ENCODE data around the gene PRR30. TPM values are rescaled to one million over a fixed set of nuclear protein-coding genes. Genes with fewer than 3 reads are reported as not detected.

Gene PRR30
- total and polyA plus RNA-seq, 12 donors: not detected

DNA sequence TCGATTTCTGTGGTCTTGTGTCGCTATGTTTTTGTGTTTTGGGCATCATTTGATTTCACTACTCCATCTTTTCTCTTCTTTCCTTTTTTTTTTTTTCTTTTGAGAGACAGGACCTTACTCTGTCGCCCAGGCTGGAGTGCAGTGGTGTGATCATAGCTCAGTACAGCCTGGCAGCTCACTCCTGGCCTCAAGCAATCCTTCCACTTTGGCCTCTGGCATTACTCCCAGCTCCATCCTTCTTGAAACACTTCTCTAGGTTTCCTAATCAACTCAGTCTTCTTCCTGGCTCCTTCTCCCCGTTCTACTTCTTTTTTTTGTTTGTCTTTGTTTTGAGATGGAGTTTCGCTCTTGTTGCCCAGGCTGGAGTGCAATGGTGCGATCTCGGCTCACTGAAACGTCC is 36.1 kb upstream of the PRR30 start:
- no peak overlapping the region for H3K4me3 ChIP-seq
- peak in 4 of 7 donors; percentile 39 to 61 (median 48) for DNase-seq
- no peaks in the 10 kb centered on the region for H3K9me3 ChIP-seq (replicated peaks in 1 of 3)
- H3K27me3 ChIP-seq: no peaks in the 10 kb centered on the region
- TF ChIP-seq, protein P1, sequence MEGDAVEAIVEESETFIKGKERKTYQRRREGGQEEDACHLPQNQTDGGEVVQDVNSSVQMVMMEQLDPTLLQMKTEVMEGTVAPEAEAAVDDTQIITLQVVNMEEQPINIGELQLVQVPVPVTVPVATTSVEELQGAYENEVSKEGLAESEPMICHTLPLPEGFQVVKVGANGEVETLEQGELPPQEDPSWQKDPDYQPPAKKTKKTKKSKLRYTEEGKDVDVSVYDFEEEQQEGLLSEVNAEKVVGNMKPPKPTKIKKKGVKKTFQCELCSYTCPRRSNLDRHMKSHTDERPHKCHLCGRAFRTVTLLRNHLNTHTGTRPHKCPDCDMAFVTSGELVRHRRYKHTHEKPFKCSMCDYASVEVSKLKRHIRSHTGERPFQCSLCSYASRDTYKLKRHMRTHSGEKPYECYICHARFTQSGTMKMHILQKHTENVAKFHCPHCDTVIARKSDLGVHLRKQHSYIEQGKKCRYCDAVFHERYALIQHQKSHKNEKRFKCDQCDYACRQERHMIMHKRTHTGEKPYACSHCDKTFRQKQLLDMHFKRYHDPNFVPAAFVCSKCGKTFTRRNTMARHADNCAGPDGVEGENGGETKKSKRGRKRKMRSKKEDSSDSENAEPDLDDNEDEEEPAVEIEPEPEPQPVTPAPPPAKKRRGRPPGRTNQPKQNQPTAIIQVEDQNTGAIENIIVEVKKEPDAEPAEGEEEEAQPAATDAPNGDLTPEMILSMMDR (IDR thresholded peaks at IDR 0.05): no peak
- no peak for TF ChIP-seq POLR2A (IDR thresholded peaks at IDR 0.05)
- intact Hi-C loops (cut with DNase I): no loop called here
- H3K4me1 ChIP-seq (replicated peaks in 1 of 2): peaks cover 0 to 13% of the 10 kb centered on the region in 2 donors
- H3K27ac ChIP-seq: peak overlapping the region in 1 of 5 donors; percentile 22
- no peaks in the 10 kb centered on the region for H3K36me3 ChIP-seq (replicated peaks in 1 of 2)
- WGBS, 4 donors: 68 to 72% (median 70%) methylated on average over 8 of the region's 8 CpGs

DNA sequence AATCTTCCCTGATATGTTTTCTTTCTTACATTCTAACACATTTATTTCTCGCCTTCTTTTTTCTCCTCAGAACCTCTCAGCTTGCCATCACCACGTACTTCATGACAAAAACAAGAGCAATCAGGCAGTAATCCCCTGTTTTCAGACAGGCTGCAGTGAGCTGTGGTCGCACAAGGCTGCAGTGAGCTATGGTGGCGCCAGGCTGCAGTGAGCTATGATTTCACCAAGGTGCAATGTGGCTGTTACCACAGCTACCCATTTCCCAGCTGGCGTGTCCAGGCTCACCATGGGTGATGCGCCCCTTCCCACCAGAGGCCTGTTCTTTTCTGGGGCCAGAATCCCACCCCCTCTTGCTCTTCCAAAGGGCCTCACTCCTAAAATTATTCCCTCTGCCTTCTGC is 35.4 kb upstream of the PRR30 start:
- Histone ChIP-seq H3K4me3 (no peak overlapping the region), H3K36me3 (replicated peaks in 1 of 2) (no peaks in the 10 kb centered on the region), H3K27me3 (no peaks in the 10 kb centered on the region), H3K27ac (no peak overlapping the region), H3K4me1 (replicated peaks in 1 of 2) (peaks cover 0 to 16% of the 10 kb centered on the region in 2 donors), H3K9me3 (replicated peaks in 1 of 3) (no peaks in the 10 kb centered on the region)
- TF ChIP-seq, protein P1 (IDR thresholded peaks at IDR 0.05): no peak
- no peak for TF ChIP-seq POLR2A (IDR thresholded peaks at IDR 0.05)
- intact Hi-C loops (cut with DNase I): no loop called here
- 81 to 86% (median 84%) methylated on average over 6 of the region's 6 CpGs for WGBS, 4 donors
- DNase-seq: no peak

DNA sequence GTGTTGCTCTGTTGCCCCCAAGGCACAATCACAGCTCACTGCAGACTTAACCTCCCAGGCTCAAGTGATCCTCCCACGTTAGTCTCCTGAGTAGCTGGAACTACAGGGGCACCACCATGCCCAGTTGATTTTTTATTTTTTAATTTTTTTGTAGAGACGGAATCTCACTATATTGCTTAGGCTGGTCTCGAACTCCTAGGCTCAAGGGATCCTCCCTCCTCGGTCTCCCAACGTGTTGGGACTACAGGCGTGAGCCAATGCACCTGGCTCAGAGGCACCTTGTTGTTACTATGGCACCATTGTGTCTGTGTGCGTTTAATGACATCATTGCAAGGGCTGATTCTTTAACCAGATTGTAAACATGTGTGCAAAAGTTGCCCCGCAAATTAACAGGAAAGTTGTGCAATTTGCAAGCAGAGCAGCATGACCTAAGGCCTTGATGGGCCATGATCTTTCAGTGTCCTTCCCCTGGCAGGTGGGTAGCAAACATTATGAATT is 32.2 kb upstream of the PRR30 start:
- TF ChIP-seq POLR2A (IDR thresholded peaks at IDR 0.05): no peak
- TF ChIP-seq, protein P1 (IDR thresholded peaks at IDR 0.05): no peak
- intact Hi-C loops (cut with DNase I): no loop called here
- 80 to 88% (median 84%) methylated on average over 7 to 8 of the region's 8 CpGs for WGBS, 4 donors
- Histone ChIP-seq H3K4me1 (replicated peaks in 1 of 2) (peaks cover 0 to 10% of the 10 kb centered on the region in 2 donors), H3K4me3 (no peak overlapping the region), H3K27me3 (no peaks in the 10 kb centered on the region), H3K36me3 (replicated peaks in 1 of 2) (no peaks in the 10 kb centered on the region), H3K27ac (no peak overlapping the region), H3K9me3 (replicated peaks in 1 of 3) (no peaks in the 10 kb centered on the region)
- DNase-seq: no peak

DNA sequence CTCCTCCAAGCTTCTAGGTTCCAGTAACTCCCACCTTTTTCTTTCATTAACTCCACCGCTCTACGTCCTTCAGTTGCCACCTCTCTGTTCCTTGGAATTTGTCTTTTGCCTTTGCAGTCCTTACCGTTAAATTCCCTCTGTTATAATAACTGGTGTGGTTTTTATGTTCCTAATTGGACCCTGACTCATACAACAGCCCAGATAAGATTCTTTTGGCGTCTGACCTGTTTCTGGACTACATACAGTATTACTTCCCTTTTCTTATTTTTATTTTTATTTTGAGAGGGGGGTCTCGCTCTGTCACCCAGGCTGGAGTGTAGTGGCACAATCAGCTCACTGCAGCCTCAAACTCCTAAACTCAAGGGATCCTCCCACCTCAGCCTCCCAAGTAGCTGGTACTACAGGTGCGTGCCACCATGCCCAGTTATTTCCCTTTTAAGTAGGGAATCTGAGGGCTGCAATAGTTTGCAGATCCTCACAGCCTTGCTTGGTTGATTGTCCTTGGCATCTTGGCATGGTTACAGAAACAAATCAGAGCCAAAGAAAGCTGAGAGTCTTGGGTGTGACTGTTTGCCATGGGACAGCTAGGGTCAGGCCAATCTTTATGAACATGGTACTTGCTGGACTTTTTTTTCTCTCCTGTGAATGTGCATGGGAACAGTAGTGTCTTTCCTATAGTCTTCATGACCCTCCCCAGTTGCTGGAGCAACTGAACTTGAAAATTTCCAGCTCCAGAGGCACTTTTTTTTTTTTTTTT is 31.5 kb upstream of the PRR30 start:
- H3K27ac ChIP-seq: no peak overlapping the region
- no peaks in the 10 kb centered on the region for H3K27me3 ChIP-seq
- no peak overlapping the region for H3K4me3 ChIP-seq
- H3K36me3 ChIP-seq (replicated peaks in 1 of 2): no peaks in the 10 kb centered on the region
- H3K4me1 ChIP-seq (replicated peaks in 1 of 2): peaks cover 0 to 10% of the 10 kb centered on the region in 2 donors
- H3K9me3 ChIP-seq (replicated peaks in 1 of 3): no peaks in the 10 kb centered on the region
- intact Hi-C loops (cut with DNase I): no loop called here
- no peak for TF ChIP-seq POLR2A (IDR thresholded peaks at IDR 0.05)
- TF ChIP-seq, protein P1 (IDR thresholded peaks at IDR 0.05): no peak
- peak in 2 of 7 donors; percentile 33 to 39 for DNase-seq
- WGBS, 4 donors: 49 to 52% (median 51%) methylated on average over 6 of the region's 6 CpGs
